Neutrophil (primary cell): ENCODE results near the gene AIM2.

ENCODE experiments used
- H3K27ac ChIP-seq: fragments of 200-600 bp; sonication (generic); 2 replicates; pipeline ENCODE4 v1.5.1; 2016; ENCODE audit warnings: mild to moderate bottlenecking, moderate library complexity
- H3K27me3 ChIP-seq: fragments of 200-600 bp; sonication (generic); 2 replicates; pipeline ENCODE4 v1.6.0; 2016; ENCODE audit warnings: mild to moderate bottlenecking
- H3K36me3 ChIP-seq: fragments of 200-600 bp; sonication (generic); 2 replicates; pipeline ENCODE4 v1.5.1; 2017
- H3K4me1 ChIP-seq, 2 experiments: fragments of 200-600 bp in 1 of 2; sonication (generic) in 1 of 2; 1 replicate in 1 of 2; 2 replicates in 1 of 2; pipeline versions ENCODE4 v1.5.1 to v1.6.1; 2013 to 2016; ENCODE audit warnings: low read depth in 1 of 2, low read length in 1 of 2, mild to moderate bottlenecking in 1 of 2, moderate library complexity in 1 of 2; ENCODE audit not compliant: control insufficient read depth in 1 of 2, insufficient read depth in 1 of 2
- H3K4me3 ChIP-seq, 2 experiments: fragments of 200-600 bp in 1 of 2; sonication (generic) in 1 of 2; 1 replicate in 1 of 2; 2 replicates in 1 of 2; pipeline ENCODE4 v1.5.1; 2013 to 2016; ENCODE audit warnings: low read depth in 1 of 2, low read length in 1 of 2, mild to moderate bottlenecking in 1 of 2, moderate library complexity in 1 of 2
- H3K9me3 ChIP-seq: fragments of 200-600 bp; sonication (generic); 2 replicates; pipeline ENCODE4 v1.5.1; 2016
- TF ChIP-seq, protein P1 (sequence below): fragments of 200-600 bp; sonication (generic); IDR thresholded peaks from 2 replicates; pipeline ENCODE4 v1.5.1; 2016; ENCODE audit warnings: antibody characterized with exemption

Gene AIM2

DNA sequence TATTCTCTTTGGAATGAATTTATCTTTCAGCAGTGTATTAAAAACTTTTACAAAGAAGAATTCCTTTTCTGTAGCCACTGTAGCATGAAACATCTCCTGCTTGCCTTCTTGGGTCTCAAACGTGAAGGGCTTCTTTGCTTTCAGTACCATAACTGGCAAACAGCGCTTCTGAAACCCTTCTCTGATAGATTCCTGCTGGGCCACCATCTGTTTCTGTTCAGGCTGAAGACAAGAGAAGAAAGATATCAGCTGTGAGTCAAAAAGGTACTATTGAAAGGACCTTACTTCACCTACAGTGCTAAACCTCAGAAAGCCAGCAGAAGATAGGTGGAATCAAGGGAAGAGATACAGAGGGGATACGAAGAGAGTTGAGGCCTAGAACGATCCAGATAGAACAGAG, 10.5 kb downstream of the AIM2 start:
- Histone ChIP-seq H3K4me1 (peaks cover 23 to 28% of the 10 kb centered on the region in 2 experiments), H3K27me3 (no peaks in the 10 kb centered on the region), H3K4me3 (no peak overlapping the region), H3K36me3 (peaks cover 14% of the 10 kb centered on the region), H3K9me3 (no peaks in the 10 kb centered on the region), H3K27ac (no peak overlapping the region)
- TF ChIP-seq, protein P1, sequence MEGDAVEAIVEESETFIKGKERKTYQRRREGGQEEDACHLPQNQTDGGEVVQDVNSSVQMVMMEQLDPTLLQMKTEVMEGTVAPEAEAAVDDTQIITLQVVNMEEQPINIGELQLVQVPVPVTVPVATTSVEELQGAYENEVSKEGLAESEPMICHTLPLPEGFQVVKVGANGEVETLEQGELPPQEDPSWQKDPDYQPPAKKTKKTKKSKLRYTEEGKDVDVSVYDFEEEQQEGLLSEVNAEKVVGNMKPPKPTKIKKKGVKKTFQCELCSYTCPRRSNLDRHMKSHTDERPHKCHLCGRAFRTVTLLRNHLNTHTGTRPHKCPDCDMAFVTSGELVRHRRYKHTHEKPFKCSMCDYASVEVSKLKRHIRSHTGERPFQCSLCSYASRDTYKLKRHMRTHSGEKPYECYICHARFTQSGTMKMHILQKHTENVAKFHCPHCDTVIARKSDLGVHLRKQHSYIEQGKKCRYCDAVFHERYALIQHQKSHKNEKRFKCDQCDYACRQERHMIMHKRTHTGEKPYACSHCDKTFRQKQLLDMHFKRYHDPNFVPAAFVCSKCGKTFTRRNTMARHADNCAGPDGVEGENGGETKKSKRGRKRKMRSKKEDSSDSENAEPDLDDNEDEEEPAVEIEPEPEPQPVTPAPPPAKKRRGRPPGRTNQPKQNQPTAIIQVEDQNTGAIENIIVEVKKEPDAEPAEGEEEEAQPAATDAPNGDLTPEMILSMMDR, result no peak

DNA sequence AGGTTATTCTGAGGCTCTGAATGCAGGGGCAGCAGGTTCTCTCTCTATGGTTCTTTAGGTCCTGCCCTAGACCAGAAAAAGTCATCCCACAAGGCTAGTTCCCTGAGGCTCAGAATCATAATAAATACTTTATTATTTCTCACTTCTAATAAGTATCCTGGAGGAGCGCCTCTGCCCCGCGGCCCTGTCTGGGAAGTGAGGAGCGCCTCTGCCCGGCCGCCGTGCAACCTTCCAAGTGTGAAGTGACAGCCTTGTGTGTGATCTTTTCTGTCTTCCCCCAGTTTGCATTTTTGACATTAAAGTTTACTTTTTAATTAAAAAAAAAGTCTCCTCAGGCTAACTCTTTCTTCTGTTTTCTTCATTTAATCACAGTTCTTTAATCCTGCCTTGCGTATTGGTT, 11.5 kb downstream of the AIM2 start:
- H3K27ac ChIP-seq, result no peak overlapping the region

DNA sequence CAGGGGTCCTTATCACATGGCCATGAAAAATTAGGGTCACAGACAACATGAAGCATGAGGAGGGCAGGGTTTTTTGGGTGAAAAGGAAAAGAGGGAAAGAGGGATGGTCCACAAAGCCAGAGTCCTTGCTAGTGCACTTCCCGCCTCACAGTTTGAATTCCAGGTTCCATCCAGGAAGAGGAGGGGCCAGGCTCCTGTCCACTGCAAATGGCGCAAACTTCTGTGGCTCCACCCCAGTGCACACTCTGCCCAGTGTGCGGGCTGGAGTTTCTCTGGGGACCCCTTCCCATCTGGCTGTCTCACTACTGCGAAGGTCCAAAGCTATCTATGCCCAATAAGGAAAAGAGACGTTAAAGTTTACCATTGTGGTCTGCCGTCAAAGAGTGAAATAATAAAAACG, 17.8 kb downstream of the AIM2 start:
- H3K4me1 ChIP-seq, result peaks cover 56 to 62% of the 10 kb centered on the region in 2 experiments
- peaks cover 58% of the 10 kb centered on the region for H3K36me3 ChIP-seq
- TF ChIP-seq, protein P1, result no peak
- no peak overlapping the region for H3K27ac ChIP-seq
- H3K4me3 ChIP-seq, result no peak overlapping the region
- H3K27me3 ChIP-seq, result no peaks in the 10 kb centered on the region
- H3K9me3 ChIP-seq, result no peaks in the 10 kb centered on the region

More for the DNA sequence above, 11.5 kb downstream of the AIM2 start:
- no peaks in the 10 kb centered on the region for H3K27me3 ChIP-seq
- H3K4me3 ChIP-seq, result no peak overlapping the region
- H3K9me3 ChIP-seq, result no peaks in the 10 kb centered on the region
- peaks cover 33 to 38% of the 10 kb centered on the region in 2 experiments for H3K4me1 ChIP-seq
- TF ChIP-seq, protein P1, result no peak
- peaks cover 14% of the 10 kb centered on the region for H3K36me3 ChIP-seq

DNA sequence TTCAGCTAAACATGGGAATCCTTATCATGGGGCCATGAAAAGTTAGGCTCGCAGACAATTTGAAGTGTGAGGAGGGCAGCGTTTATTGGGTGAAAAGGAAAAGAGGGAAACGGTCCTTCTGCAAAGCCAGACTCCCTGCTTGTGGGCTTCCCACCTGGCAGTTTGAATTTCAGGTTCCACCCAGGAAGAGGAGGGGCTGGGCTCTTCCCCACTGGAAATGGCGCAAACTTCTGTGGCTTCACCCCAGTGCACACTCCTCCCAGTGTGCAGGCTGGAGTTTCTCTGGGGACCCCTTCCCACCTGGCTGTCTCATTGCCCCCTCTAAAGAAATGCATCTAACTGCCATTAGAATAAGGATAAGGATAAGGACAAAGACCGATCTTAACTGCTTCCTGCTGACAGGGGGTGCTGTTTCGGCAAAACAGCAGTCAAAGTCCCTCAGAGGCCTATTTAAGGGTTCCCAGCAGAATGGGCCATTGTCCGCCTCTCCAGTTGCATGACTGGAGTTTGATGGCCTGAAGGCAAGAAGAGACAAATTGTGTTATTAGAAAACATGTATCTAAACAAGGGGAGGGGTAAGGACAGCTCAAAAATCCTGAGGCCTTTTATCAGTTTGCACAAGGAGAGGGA, 20.4 kb downstream of the AIM2 start:
- Histone ChIP-seq H3K9me3 (no peaks in the 10 kb centered on the region), H3K27ac (peak overlapping the region; percentile 73), H3K27me3 (no peaks in the 10 kb centered on the region), H3K36me3 (peaks cover 73% of the 10 kb centered on the region), H3K4me1 (peaks cover 60 to 61% of the 10 kb centered on the region in 2 experiments), H3K4me3 (peak overlapping the region in 1 of 2 experiments; percentile 30)
- TF ChIP-seq, protein P1, result peak; percentile 18

DNA sequence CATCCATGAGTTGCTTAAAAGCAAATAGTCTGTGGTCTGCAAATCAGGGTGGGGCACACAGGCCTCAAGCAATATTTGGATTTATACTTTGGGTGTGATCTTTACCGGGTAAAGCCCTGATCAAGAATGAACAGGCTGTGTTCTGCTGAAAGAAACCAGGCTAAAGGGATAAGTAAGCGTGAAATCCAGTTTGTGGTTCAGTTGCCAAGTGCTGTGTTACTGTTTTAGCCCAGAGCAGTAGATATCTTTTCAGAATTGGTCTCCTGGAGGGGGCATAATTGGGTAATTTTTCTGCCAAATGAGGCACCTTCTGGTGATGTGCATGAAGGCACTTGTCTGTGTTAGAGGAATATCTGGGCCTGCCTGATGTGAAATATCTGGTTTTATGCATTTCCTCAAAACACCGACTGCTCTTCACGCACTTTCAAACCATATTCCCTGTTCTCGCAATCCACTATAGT, 21.4 kb downstream of the AIM2 start:
- H3K27me3 ChIP-seq, result no peaks in the 10 kb centered on the region
- H3K27ac ChIP-seq, result peak overlapping the region; percentile 73
- H3K4me1 ChIP-seq, result peaks cover 51% of the 10 kb centered on the region in 2 experiments
- peaks cover 83% of the 10 kb centered on the region for H3K36me3 ChIP-seq
- H3K4me3 ChIP-seq, result peak overlapping the region in 1 of 2 experiments; percentile 3
- no peaks in the 10 kb centered on the region for H3K9me3 ChIP-seq
- TF ChIP-seq, protein P1, result no peak
